GM18499 (cell line): ENCODE data around the gene RMND5A.

Source experiments
- ATAC-seq: cut with Tn5 transposase; IDR thresholded peaks from one replicate; pipeline ENCODE4 v1.9.1; 2021; ENCODE audit warnings: moderate number of reproducible peaks; ENCODE audit not compliant: insufficient read depth, unreplicated experiment

Gene RMND5A

DNA sequence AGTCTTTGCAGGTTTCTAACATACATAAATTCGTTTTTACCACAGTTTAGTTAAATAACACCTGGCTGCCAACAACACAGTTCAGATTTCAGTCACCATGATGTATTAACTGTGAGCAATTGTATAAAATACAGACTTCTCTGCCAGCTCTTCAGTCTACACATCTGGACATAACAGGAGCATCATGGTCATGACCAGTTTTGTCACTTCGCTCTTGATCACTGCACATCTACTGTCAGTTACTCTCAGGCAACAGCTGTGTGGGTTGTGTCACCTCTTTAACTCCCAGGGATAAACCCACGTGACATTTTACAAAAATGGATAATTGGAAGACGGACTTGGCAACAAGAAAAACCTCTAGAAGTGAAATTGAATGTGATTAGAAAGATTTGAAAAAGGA is 40.3 kb downstream of the RMND5A start:
- no peak for ATAC-seq

- no peak for ATAC-seq
These were observed 44.7 kb downstream of the RMND5A start for GRCh38 chr2:86764661-86765309.

DNA sequence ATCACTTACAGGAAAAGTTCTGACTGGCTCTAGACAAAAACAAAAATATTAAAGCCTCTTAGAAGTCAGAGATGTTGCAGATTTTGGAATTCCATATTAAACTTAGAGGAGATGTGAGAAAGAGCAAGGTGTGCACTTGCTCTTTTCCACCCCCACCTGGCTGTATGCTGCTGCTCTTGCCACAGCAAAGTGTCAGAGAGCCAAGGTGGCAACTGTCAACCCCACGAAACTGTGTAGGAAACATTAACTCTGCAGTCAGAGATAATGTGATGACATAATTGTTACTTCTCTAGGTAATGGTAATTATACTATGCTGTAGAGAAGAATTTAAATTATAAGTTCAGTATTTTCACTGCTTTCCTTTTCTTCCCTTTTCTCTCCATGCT is 45.2 kb downstream of the RMND5A start:
- no peak for ATAC-seq

GRCh38 chr2:86768189-86768949 is 48.3 kb downstream of the RMND5A start:
- no peak for ATAC-seq

DNA sequence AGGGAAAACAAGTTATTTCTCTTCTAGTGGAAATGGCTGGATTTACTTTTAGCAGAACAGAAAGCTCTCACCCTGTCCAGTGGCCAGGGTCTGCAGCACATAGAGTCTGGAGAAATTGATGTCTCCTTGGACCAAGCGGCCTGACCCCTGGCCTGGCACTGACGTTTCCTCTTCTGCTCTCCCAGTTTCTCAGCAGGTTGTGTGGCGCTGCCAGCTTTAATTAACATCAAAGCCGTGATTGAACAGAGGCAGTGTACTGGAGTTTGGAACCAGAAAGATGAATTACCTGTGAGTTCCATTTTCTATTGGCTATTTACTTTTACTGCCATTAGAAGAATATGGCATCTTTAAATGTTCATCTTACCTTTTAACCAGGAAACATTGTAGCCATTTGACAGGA is 49.7 kb downstream of the RMND5A start:
- ATAC-seq, result no peak

GRCh38 chr2:86770816-86771301 is 50.8 kb downstream of the RMND5A start:
- no peak for ATAC-seq

DNA sequence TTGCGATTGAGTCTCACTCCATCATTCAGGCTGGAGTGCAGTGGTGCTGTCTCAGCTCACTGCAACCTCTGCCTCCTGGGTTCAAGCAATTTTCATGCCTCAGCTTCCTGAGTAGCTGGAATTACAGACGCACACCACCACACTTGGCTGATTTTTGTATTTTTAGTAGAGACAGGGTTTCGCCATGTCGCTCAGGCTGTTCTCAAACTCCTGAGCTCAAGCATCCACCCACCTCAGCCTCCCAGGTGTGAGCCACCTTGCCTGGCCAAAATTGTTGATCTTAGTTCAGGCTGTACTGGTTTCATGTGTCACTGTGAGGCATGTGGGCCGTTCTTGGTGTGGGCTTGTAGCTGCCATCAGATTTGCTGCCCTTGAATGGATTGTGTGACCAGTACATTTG is 52.5 kb downstream of the RMND5A start:
- no peak for ATAC-seq

DNA sequence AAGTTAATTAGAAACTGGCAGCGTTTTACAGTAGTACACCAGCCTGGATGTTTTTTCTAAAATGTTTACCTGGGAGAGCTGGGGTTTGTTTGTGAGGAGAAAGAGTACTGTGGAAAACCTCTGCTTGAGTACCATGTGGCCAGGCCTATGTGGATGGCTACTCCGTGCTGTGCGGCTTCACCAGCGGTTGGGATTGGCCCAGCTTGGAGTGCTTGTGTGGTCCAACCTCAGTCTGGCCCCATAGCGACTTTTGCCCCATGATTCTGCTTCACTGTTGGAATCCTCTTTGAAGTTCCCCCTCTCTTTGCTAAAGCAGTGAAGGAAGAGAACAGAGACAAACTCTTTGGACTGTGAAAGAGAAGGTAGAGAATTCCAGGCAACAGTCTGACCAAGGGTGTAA is 54.8 kb downstream of the RMND5A start:
- ATAC-seq, result no peak

- ATAC-seq, result no peak
These were observed 55.2 kb downstream of the RMND5A start for GRCh38 chr2:86775338-86775737.

DNA sequence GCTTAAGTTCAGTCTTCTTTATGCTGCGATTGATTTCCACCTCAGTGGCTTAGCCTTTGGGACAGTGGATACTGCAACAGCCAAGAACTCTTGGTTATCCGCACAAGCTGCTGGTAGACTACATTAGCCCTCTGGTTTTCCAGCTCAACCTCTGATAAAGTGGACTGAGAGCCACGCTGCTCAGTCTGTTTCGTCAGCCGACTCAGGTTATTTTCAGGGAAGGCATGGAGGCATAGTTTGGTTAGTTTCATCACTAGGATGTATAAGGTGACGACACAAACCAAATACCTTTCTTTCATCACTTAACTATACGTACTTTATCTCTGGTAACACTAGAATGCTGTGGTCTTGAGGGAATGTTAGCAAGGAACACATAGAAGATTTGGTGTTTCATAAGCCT is 56.4 kb downstream of the RMND5A start:
- ATAC-seq, result no peak

- no peak for ATAC-seq
These were observed 58.9 kb downstream of the RMND5A start for GRCh38 chr2:86778957-86779356.

DNA sequence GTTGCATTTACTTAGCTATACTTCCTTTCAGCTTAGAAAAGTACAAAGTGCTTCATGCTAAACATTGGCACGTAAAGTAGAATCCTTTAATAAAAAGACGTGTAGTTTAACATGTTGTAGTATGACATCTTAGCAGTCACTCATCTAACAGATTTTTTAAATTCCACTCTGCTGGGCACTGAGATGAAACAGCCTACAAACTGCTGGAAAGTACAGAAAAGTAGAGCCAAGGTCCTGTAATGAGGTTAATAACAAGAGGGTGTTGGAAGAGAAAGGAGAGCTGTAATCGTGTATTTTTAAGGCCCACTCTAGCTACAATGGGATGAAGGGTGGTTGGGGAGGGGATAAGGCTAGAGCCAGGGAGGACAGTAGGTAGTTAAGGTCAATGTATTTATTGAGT is 59.9 kb downstream of the RMND5A start:
- ATAC-seq, result no peak

DNA sequence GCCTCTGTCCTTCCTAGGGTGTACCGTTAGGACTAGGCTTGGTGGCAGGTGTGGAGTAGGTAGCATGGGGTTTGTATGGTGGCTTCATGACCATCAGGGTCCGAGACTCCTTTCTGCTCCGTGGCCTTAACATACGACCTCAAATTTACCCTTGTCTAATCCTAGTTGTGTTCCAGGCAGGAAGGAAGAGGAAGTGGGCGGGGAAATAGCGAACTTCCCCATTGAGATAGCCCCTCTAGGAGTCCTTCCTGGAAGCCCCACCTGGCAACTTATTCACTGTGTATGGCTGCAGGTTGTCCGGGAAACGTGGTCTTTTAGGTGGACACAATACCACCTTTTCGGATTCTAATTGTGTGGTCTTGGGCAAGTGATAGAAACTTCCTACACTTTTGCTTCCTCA is 61.3 kb downstream of the RMND5A start:
- ATAC-seq, result no peak

DNA sequence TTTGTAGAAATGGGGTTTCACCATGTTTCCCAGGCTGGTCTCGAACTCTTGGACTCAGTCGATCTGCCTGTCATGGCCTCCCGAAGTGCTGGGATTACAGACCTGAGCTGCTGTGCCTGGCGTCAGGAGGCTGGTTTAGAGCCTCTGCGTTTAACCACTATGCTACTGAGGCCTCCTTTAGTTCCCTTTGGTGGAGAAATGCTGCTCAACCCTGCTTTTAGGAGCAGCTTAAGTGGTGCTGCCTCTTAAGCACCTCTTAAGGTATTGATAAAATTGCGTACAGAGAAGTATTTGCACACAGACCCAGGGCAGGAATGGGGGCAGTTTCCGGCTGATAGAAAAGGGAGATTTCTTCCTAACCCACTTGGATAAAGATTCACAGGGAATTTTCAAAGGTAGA is 62.7 kb downstream of the RMND5A start:
- no peak for ATAC-seq

- peak; percentile 89 for ATAC-seq
These were observed 63.7 kb downstream of the RMND5A start for GRCh38 chr2:86783615-86784339.

DNA sequence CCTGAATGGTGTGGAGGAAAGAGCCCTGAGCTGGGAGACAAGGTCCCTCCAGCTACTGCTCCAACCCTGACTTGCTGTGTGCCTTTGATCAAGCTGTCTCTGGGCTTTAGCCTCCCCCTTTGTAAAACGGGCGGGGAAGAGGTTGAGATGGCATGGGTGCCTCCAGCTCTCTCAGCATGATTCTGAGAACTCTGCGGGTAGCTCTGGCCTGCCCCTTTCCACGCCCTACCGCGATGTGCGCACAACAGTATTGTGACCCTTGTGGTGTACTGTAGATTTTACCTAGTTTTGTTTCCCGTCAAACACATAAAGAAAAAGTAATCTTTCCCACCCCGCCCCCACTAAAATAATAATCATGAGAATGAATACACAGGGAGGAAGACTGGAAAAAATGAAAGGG is 65.4 kb downstream of the RMND5A start:
- ATAC-seq, result no peak

DNA sequence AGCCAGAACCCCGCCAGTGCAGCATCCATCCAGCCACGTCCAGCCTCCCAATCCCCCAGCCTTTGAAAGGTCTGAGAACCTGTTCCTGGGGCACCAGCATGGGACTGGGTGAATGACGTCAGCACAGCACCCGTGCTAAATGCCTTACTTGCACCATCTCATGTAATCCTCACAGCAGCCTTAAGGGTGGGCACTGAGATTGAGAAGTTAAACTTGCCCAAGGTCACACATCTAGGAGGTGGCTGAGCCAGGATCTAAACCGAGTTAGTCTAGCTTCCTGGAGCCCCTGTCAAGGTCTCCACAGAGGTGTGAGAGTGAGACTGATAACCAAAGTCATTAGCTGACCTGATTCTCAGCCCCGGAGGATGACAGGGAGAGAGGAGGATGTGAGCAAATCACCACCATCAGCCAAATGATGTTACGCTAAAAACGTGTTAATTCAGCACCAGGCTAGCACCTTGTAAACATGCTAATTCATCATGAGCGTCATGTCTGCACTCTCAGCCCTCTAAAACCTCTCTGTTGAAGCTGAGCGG is 66.0 kb downstream of the RMND5A start:
- no peak for ATAC-seq

GRCh38 chr2:86787736-86788135 is 67.6 kb downstream of the RMND5A start:
- ATAC-seq, result no peak

DNA sequence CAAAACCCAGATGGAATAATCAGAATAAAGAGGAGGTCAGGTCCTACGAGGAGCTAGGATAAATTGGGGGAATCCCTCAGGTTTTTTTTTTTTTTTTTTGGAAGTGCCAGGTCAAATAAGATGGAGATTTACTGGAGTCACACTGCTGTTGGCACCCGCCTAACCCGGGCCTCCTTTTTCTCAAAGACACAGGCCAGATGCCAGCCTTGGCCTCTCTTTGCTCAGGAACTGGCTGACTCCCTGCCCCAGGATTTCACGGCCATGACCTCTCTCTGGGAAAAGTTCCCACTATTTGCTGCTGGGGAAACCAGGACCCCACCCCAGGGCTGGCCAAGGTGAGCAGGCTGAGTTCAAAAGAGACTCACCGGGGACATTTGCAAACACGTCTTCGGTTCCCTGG is 68.1 kb downstream of the RMND5A start:
- ATAC-seq, result no peak

DNA sequence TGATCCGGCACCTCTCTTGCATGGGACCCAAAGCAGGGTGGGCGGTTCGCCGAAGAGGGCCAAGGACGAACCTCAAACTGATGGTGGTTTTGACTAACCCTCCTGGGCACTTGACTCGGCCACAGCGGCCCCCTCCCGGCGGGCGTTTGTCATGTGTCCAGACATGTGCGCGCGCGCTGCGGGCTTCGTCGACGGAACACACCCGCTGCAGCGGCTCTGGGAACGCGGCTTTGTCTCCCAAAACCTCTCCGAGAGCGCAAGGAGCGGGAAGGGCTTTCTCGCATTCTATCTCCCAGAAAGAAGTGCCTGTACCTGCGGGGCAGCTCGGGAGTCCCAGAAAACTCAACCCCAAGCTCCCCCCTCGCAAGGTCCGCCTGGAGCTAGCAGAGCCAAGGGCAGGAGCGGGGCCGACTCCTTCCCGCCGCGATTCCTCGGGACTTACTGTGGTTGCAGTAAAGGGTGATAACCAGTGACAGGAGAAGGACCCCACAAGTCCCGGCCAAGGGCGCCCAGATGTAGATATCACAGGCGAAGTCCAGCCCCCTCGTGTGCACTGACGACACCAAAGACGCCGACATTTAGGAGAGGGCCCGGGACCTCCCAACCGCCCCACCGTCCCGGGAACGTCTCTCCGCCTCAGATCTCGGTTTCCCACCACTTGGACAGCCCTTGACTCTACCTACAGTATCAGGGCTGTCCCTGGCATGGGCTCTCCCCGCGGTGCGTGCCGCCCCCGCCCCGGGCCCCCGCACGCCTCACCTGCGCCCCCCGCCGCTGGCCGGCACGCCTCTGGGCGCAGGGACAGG is 69.0 kb downstream of the RMND5A start:
- no peak for ATAC-seq
